ENCODE results near the gene KREMEN2.

- TF ChIP-seq CTCF (IDR thresholded peaks at IDR 0.05; ENCODE audit: insufficient read depth, low read length, poor library complexity, severe bottlenecking) (no peak), EZH2phosphoT487 (conservative IDR thresholded peaks at IDR 0.05; ENCODE audit: low read length) (no peak)
Observed at GRCh38 chr16:2963074-2963722, 877 bp upstream of the KREMEN2 start.
